Hepatocyte (in vitro differentiated cells): ENCODE data around the gene PTH1R. TPM values are rescaled to one million over a fixed set of nuclear protein-coding genes. Genes with fewer than 3 reads are reported as not detected.
"Not testable (repeated sequence)": the region's sequence is repeated elsewhere in the genome, so short reads cannot be mapped to it uniquely, and the experiment has no call there.

Experiments used
- DNase-seq: peaks from one replicate; pipeline ENCODE4 v3.0.0-alpha.2; 2016; ENCODE audit warnings: low spot score
- H2AFZ ChIP-seq: fragments of 200-600 bp; sonication (generic); 2 replicates; pipeline ENCODE4 v1.6.0; 2016; ENCODE audit warnings: antibody characterized with exemption, mild to moderate bottlenecking
- H3K27ac ChIP-seq: fragments of 200-600 bp; sonication (generic); 2 replicates; pipeline ENCODE4 v1.5.1; 2016; ENCODE audit warnings: mild to moderate bottlenecking
- H3K27me3 ChIP-seq: fragments of 200-600 bp; sonication (generic); 2 replicates; pipeline ENCODE4 v1.6.1; 2016
- H3K36me3 ChIP-seq: fragments of 200-600 bp; sonication (generic); replicated peaks from 2 replicates; pipeline ENCODE4 v1.5.1; 2016; ENCODE audit warnings: low read depth; ENCODE audit not compliant: insufficient read depth
- H3K4me1 ChIP-seq: fragments of 200-600 bp; sonication (generic); 2 replicates; pipeline ENCODE4 v1.5.1; 2016; ENCODE audit warnings: mild to moderate bottlenecking, moderate library complexity; ENCODE audit not compliant: insufficient read depth
- H3K4me2 ChIP-seq: fragments of 200-600 bp; sonication (generic); 2 replicates; pipeline ENCODE4 v1.6.0; 2016
- H3K4me3 ChIP-seq: fragments of 200-600 bp; sonication (generic); 2 replicates; pipeline ENCODE4 v1.5.1; 2016; ENCODE audit warnings: mild to moderate bottlenecking
- H3K79me2 ChIP-seq: fragments of 200-600 bp; sonication (generic); 2 replicates; pipeline ENCODE4 v1.6.0; 2017; ENCODE audit warnings: mild to moderate bottlenecking
- H3K9me2 ChIP-seq: fragments of 200-600 bp; sonication (generic); replicated peaks from 2 replicates; pipeline ENCODE4 v1.6.0; 2017; ENCODE audit warnings: mild to moderate bottlenecking; ENCODE audit not compliant: insufficient read depth
- H3K9me3 ChIP-seq: fragments of 200-600 bp; sonication (generic); 2 replicates; pipeline ENCODE4 v1.5.1; 2016; ENCODE audit warnings: low read depth, mild to moderate bottlenecking
- H4K20me1 ChIP-seq: fragments of 200-600 bp; sonication (generic); 2 replicates; pipeline ENCODE4 v1.6.0; 2016; ENCODE audit warnings: mild to moderate bottlenecking; ENCODE audit not compliant: insufficient read depth, poor library complexity, severe bottlenecking
- CTCF ChIP-seq: fragments of 200-600 bp; sonication (generic); IDR thresholded peaks from 2 replicates; pipeline ENCODE4 v1.5.1; 2016; ENCODE audit warnings: antibody characterized with exemption, mild to moderate bottlenecking; ENCODE audit not compliant: poor library complexity
- EZH2 ChIP-seq: fragments of 200-600 bp; sonication (generic); IDR thresholded peaks from 2 replicates; pipeline ENCODE4 v1.6.1; 2016; ENCODE audit warnings: antibody characterized with exemption, mild to moderate bottlenecking, borderline replicate concordance
- EZH2phosphoT487 ChIP-seq: fragments of 200-600 bp; sonication (generic); IDR thresholded peaks from one replicate; pipeline ENCODE4 v1.6.1; 2018; ENCODE audit warnings: antibody characterized with exemption, mild to moderate bottlenecking, low read depth, moderate library complexity; ENCODE audit not compliant: unreplicated experiment, severe bottlenecking
- WGBS: methylation state at CpG from one replicate; pipeline ENCODE4 v1.1.6; 2016; ENCODE audit warnings: low lambda C conversion rate; ENCODE audit errors: missing lambda C conversion rate; 5-methylcytosine and 5-hydroxymethylcytosine counted together
- polyA plus RNA-seq: library from polyadenylated mRNA; unstranded; fragments of >200 nt; fragmentation: Nextera tagmentation; extraction: Ambion mirVana; gene quantifications from 2 replicates; pipeline ENCODE4 v1.2.1, GENCODE V29; 2016
- total RNA-seq: library from RNA; depleted of rRNA; stranded (reverse); fragments of >200 nt; gene quantifications from 2 replicates; pipeline ENCODE4 v1.2.3, GENCODE V29; 2014

Gene PTH1R
- total and polyA plus RNA-seq, 2 experiments from 2014 or later: 14.5 to 31.0 TPM

GRCh38 chr3:46910166-46910760 lies 32.7 kb downstream of the PTH1R start:
- Histone ChIP-seq H2AFZ (no peak overlapping the region), H3K27ac (no peak overlapping the region)
- WGBS: 94% methylated on average over 6 of the region's 6 CpGs

GRCh38 chr3:46910914-46911313 lies 33.4 kb downstream of the PTH1R start:
- H3K27me3 ChIP-seq, H3K79me2 ChIP-seq, H3K9me2 ChIP-seq, H3K27ac ChIP-seq, DNase-seq, H3K9me3 ChIP-seq, H3K4me3 ChIP-seq, H2AFZ ChIP-seq, H3K36me3 ChIP-seq, H4K20me1 ChIP-seq, H3K4me2 ChIP-seq: not testable (repeated sequence)
- WGBS: 91% methylated on average over 10 of the region's 10 CpGs
- peaks cover 10% of the 10 kb centered on the region for H3K4me1 ChIP-seq

More at GRCh38 chr3:46910166-46910760, 32.7 kb downstream of the PTH1R start:
- H3K9me3 ChIP-seq: no peaks in the 10 kb centered on the region
- no peaks in the 10 kb centered on the region for H3K36me3 ChIP-seq
- H3K79me2 ChIP-seq: no peaks in the 10 kb centered on the region
- H3K4me2 ChIP-seq: no peak overlapping the region
- no peak overlapping the region for H3K4me3 ChIP-seq
- no peak for DNase-seq
- no peaks in the 10 kb centered on the region for H3K9me2 ChIP-seq
- no peaks in the 10 kb centered on the region for H3K27me3 ChIP-seq
- H4K20me1 ChIP-seq: no peaks in the 10 kb centered on the region
- H3K4me1 ChIP-seq: peaks cover 10% of the 10 kb centered on the region
- TF ChIP-seq EZH2 (no peak), EZH2phosphoT487 (no peak), CTCF (no peak)

GRCh38 chr3:46912986-46913385 lies 35.5 kb downstream of the PTH1R start:
- WGBS: 100% methylated on average over 3 of the region's 3 CpGs
- H4K20me1 ChIP-seq: no peaks in the 10 kb centered on the region
- no peak for DNase-seq
- H3K27ac ChIP-seq: no peak overlapping the region
- peaks cover 10% of the 10 kb centered on the region for H3K4me1 ChIP-seq
- no peaks in the 10 kb centered on the region for H3K9me2 ChIP-seq
- H3K36me3 ChIP-seq: no peaks in the 10 kb centered on the region
- no peak for TF ChIP-seq EZH2phosphoT487
- no peak for TF ChIP-seq EZH2
- TF ChIP-seq CTCF: no peak
- H2AFZ ChIP-seq: no peak overlapping the region
- no peaks in the 10 kb centered on the region for H3K79me2 ChIP-seq
- H3K4me3 ChIP-seq: no peak overlapping the region
- no peak overlapping the region for H3K4me2 ChIP-seq
- peaks cover 6% of the 10 kb centered on the region for H3K9me3 ChIP-seq
- H3K27me3 ChIP-seq: no peaks in the 10 kb centered on the region

- no peak overlapping the region for H3K4me3 ChIP-seq
- H3K9me2 ChIP-seq: no peaks in the 10 kb centered on the region
- no peaks in the 10 kb centered on the region for H3K36me3 ChIP-seq
- whole genome bisulfite sequencing: 57% methylated on average over 8 of the region's 8 CpGs
- no peaks in the 10 kb centered on the region for H4K20me1 ChIP-seq
- no peaks in the 10 kb centered on the region for H3K27me3 ChIP-seq
- peaks cover 4% of the 10 kb centered on the region for H3K4me1 ChIP-seq
- no peaks in the 10 kb centered on the region for H3K79me2 ChIP-seq
- H2AFZ ChIP-seq: no peak overlapping the region
- H3K9me3 ChIP-seq: peaks cover 6% of the 10 kb centered on the region
- TF ChIP-seq EZH2phosphoT487: no peak
- no peak for TF ChIP-seq EZH2
- no peak for TF ChIP-seq CTCF
- no peak overlapping the region for H3K4me2 ChIP-seq
- peak; percentile 47 for DNase-seq
- no peak overlapping the region for H3K27ac ChIP-seq
Measured at GRCh38 chr3:46913644-46914043, 36.1 kb downstream of the PTH1R start.
